ENCODE results near the gene TUT7.
"Not testable (repeated sequence)": the region's sequence is repeated elsewhere in the genome, so short reads cannot be mapped to it uniquely, and the experiment has no call there.

The TUT7 gene

DNA sequence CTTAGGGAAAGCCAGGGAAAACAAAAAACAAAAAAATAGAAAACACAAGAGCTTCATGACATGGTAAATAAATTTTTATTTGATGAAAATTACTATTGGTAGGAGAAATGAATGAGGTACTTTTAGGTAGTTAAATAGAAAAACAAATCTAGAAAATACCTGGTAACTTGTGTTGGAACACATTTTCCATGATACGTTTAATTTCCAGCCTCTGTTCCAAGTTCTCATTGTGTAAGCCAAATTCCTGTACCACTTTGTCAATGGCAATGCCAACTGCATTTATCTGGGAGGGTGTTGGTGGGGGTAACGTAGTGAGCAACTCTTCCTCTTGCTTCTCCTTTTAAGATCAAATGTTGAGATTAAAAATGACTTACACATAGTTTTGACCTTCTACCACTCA, 9.4 kb downstream of the TUT7 start:
- no peak for DNase-seq

DNA sequence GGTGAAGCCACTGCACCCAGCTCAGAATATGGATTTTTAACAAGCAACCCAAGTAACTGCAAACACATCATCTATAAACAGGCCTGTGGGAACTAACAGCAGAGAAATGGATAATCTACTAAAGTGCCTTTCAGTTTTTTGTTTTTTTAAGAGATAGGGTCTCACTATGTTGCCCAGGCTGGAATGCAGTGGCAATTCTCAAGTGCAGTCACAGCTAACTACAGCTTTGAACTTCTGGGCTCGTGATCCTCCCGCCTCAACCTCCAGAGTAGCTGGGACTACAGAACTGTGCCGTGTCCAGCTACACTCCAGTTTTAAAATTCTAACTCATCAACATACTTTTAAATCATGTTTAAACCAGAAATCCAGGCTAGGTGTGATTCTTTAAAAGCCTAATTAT, 11.9 kb downstream of the TUT7 start:
- DNase-seq: no peak

DNA sequence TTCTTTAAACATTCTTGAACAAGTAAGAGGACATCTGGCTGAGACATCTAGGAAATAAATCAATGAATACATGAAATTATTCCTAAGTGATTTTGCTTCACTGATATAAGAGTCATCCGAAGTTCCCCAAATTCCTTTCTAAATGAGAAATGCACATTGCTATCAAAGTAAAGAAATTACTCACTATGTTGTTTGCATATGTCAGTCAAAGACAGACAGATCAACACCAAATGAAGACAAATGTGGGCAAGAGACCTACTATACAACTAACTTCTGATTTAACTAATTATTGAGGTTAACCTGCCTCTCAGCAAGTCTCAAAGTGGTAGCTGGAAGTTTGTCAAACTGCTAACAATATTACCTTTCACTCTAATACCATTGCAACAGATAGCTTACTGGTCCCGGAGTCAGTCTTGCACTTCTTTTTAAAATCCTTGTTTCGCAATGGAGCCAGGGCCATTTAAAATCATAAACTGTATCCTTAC, 13.2 kb downstream of the TUT7 start:
- no peak for DNase-seq

DNA sequence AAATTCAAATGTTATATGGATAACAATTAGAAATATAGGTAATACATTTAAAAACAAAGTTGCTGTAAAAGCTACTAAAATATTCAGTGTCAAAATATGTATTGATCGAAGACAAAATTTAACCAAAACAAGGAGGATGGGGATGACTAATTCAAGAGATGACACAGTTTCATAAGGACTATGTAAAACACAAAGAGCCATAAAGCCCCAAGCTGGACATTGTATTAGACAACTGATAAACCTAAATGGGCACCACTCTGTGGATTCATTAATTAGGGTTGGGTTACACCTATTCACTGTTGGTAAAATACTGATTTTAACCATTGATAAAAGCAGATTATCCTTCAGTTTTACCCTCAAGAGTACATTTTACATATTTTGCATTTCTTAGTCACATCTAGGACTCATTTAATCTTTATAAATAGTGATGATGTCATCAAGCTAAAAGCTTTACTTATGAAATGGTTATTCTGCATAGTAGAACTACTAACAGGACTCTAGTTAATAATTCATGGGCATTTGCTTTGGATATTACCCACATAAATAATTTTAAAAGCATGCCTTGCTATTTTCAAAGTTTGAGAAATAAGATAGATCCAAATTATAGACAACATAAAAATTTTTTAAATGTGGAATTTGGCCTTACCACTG, 13.7 kb downstream of the TUT7 start:
- DNase-seq: no peak

DNA sequence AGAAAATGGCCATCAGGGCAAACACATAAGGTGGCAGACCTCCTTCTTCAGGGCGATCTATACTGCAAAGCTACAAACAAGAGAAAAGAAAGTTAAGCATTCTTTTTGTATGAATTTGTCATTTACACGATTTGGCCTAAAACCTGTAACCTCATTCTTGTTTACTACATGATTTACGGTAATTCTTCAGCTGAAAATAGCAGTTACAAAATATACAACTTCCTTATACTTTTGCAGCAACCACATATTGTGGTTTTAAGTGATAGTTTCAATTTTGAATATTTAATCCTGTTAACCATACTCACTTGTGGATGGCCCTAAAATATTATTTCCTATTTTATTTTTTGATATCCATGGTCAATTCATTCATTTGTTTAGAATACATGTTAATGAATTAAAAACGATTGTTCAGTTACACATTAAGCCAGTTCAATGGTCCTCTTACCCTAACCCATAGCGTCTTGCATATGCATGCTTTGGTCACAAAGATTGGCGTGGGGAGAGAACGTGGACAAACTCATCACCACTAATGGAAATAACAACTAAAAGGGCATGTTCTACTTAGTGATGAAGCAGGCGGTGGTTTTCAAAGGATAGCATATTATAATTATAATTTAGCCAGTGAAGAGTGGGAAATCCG, 16.6 kb downstream of the TUT7 start:
- no peak for DNase-seq

DNA sequence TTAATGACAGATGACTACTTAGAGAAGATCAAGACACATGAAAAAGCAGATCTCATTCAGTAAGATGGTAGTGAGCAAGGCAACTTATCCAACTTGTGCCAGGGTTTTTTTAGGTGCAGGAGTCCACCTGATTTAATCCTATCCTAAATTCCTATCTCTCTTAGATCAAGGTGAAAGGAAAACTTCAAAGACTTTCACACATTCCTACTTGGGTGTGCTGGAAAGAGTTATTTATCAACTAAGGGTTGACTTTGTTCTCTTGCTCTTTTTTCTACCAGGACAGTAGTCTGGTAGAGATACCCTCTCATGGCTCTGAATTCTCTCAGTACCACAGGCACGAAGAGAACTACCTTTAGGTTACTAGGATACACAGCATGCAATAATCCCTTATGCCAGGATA, 18.2 kb downstream of the TUT7 start:
- DNase-seq: no peak

DNA sequence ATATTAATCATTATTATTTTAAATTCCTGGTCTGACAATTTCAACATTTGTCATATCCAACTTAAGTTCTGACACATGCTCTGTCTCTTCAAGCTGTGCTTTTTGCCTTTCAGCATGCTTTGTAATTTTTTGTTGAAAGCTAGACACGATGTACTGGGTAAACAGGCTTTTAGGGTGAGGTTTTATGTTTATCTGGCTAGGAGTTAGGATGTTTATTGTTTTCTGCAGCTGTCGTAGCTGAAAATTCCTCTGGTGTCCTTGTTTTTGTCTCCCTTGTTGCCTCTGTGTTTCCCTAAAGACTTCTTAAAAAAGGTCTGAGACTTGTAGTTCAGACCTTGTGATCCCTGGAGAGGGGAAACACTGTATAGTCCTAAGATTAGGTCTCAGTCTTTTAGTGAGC, 20.6 kb downstream of the TUT7 start:
- DNase-seq: no peak

DNA sequence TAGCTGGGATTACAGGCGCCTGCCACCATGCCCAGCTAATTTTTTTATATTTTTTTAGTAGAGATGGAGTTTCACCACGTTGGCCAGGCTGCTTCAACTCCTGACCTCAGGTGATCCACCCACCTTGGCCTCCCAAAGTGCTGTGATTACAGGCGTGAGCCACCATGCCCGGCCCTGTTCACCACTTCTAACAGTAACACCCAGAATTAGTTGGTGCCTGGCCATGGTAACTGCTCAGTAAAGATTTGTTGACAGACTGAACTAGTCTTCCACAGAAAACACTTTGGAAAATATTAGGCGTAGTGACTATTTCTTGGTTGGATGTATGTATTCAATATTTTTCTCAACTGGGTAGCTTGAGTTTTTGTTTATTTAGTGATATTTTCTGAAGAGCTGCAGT, 24.0 kb downstream of the TUT7 start:
- DNase-seq: no peak

DNA sequence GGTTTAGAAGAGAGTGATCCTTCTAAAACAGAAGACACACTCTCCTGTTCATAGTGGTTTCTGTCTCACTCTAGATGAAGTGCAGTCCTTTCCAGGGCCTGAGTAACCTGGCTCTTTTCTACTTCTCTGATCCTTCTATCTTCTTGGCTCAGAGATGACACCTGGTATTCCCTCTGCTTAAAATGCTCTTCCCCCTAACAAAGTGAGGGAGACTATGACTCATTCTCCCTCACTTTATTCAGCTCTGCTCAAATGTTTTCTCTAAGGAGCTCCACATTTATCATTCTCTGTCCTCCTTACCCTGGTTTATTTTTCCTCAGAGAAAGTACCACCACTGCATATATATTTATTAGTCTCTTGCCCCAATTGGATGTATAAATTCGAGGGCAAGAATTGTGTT, 24.6 kb downstream of the TUT7 start:
- no peak for DNase-seq

DNA sequence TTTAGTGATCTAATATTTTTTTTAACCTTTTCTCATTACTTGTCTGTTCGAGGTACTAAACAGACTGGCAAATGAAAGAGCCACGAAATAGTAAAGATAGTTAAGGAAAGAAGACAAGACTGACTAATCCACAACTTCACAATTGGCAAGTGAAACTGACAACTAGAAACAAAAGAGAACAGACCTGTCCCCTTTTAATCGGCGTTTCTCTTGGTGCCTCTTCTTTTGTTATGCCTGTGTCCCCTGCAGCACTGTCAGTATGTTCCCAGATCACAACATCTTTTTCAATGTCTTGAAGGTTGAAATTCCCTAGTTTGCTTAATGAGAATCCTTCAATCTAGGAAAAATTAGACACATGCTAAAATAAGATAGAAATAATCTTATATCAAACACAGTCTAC, 26.1 kb downstream of the TUT7 start:
- DNase-seq: no peak

DNA sequence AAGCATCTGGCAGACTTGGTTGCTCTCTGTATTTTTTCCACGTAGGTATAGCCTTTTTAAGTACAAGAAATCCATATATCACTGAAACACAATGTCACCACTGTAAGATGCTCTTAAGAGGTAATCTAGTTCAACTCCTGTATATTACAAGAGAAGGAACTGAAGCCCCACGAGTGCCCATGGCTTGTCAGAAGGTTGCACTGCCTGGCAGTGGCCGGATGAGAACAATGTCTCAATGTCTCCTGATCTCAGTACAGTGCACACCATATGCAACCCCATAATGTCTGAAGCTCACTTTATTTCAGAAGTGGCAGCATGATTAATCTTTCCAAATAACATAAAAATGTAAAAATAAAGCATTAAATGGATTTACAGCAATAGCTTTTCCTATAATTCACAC, 27.7 kb downstream of the TUT7 start:
- no peak for DNase-seq

DNA sequence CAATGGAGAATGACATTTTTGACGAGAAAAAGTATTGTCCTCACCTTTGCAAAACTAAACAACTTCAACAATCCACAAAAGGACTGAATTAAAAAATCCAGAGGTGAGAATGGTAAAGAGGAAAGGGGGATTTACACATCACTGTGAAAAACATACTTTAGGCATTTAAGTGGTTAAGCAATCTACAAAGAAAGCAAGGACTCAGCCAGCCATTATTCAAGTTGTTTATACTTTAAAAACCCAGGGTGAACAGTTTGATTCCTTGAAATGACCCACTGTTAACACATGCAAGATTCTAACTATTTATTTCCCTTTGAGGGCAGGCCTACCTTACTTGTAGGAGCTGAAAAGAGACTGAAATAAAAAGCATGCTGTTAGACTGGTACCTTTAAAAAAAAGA, 29.3 kb downstream of the TUT7 start:
- no peak for DNase-seq

DNA sequence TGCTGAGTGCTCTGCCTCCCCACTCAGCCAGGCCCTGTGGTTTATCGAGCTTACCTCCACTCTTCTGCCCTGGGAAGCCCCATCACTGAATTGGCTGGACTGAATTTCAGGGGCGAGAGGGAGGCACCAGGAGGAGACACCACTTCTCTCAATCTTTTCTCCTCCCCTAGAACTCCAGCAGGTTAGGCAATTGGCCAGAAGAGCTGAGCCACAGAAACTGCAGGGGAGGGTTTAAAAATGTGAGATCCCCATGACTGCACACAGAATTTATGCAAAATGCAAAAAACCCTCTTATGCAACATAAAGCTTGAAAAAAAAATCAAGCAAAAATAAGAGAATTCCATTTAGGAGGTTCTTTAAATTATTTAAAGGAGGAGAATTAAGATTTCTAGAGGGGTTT, 29.9 kb downstream of the TUT7 start:
- DNase-seq: no peak

DNA sequence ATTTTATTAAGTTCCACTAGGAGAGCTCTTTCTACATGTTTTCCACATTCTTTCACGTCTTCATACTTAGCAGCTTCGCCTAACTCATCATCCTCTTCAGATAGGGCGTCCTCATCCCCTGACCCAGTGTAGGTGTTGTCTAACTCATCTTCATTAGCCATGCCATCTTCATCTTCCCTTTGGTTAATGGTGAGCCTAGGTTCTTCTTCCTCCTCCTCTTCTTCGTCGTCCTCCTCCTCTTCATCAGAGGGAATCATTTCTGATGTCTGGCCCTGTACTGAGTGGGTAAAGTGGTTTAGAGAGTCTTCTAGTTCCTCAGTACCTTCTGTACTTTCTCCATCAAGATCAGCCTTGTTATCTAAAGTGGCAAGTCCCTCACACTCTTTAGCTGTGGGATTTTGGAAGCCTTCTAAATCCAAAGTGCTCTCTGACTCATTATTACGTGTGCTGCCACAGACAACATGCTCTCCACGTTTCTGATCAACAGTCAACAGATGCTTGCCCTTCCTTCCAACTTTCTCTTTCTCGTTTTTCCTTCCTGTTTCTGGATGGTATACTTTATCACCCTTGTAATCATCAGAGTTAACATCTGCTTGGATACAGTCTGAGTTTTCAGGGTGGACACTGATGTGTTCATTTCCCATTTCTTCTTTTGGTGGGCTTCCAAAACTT, 31.1 kb downstream of the TUT7 start:
- no peak for DNase-seq

DNA sequence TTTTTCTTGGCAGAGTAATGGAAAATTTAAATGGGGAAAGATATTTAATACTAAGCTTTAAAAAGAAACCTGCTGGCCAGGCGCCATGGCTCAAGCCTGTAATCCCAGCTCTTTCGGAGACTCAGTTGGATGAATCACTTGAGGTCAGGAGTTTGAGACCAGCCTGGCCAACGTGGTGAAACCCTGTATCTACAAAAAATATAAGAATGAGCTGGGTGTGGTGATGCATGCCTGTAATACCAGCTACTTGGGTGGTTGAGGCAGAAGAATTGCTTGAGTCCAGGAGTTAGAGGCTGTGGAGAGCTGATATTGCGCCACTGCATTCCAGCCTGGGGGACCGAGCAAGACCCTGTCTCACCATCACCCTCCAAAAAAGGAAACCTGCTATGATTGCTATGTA, 32.8 kb downstream of the TUT7 start:
- DNase-seq: no peak

DNA sequence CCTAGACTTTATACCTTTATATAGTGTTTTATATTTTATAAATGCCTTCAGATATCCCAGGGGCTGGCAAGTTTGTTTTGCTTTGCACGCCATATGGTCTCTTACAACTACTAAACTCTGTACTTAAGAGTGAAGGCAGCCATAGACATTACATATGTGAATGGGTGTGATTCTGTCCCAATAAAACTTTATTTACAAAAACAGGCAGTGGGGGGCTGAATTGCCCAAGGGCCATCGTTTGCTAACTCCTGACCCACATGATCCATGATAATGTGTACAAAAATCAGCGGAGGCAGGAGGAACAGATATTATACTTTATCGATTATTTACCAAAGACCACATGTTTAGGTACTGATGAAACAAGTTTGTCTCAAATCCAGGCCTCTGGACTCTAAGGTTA, 36.0 kb downstream of the TUT7 start:
- DNase-seq: no peak

DNA sequence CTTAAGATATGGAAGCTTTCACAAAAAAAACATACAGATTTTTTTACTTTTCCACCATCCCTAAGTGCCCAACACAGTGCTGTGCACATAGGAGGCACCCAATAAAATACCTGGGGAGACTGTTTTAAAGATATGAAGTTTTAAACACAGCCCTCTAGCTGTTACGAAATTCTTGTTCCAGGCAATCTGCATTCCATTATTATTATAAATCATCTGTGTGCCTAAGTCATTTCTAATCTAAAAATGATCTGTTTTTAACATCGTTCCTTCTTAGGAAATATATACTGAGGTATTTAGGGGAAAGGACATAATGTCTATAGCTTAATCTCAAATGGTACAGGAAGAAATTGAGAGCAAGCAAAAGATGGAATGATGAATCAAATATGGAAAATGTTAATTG, 39.1 kb downstream of the TUT7 start:
- no peak for DNase-seq

DNA sequence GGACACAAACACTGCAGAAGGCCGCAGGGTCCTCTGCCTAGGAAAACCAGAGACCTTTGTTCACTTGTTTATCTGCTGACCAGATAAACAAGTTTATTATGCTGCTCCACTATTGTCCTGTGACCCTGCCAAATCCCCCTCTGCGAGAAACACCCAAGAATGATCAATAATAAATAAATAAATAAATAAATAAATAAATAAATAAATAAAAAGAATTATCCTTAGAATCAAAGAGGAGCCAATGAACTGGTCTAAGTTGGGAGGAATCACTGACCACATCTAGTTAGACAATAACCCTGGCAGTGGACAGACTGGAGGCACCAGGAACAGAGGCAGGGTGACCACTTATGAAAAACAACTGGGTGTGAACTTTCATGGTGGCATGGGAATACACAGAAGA, 41.3 kb downstream of the TUT7 start:
- DNase-seq: not testable (repeated sequence)

DNA sequence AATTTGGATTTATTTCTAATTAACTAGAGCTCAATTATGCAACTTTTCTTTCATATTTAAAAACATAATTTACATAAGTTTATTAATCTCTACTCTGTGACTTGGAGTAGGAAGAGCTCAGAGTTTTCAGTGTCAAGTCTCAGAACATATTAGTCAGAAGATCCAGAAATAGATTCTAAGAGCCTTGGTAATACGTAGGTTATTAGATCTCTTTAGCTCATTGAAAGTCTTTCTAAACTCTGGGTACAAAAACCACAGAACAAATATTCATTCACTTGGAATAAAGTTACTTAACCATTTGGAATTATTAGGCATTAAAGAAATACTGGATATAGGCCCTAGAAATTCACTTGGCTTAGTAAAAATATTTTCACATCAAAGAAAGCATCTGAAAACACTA, 45.5 kb downstream of the TUT7 start:
- DNase-seq: no peak

DNA sequence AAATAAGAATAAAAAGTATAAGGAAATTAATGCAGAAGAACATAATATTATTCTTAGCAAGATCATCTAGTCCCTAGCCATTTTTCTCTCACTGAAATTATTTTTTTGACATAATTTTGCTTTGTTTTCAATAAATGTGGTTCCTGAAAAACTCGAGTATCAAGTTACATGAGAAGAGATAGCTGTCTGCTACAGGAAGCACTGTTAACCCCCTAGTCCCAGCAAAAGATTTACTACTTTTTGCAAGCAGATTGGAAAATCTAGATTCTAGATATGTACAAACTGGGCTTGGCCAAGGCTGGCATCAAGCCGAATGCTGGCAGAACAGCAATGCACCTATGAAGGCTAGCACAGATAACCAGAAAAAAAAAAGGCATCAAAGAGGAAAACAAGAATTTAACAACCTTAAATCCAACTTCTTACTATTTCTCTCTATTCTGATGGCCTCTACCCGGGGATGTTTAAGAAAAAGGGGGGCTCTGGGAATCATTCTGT, 49.9 kb downstream of the TUT7 start:
- no peak for DNase-seq

DNA sequence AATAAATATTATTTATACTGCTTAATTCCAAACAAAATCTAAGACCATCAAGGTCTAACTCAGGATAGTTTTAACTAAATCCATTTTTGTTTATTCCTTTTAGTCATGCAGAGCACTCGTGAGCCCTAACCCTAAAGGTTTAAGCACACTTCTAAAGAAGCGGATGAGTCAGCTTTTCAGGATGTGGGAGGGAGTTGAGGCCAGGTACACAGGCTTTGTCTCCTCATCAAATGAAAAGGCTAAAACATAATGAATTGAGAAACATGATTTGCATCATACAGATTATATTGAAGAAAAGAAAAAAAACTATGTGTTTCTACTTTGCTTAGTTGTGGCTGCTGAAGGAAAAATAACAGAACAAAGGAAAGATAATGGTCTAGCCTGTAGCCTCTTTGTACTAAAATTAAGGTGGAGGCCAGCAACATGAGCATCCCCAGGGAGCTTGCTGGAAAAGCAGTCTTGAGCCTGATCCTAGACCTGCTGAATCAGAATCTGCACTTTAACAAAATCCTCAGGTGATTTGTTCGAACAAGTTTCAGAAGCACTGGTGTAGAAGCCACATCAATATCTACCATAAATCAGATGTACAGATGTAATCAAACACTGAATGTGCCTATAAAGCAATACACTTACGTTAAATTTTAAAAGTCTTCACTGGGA, 50.8 kb downstream of the TUT7 start:
- no peak for DNase-seq

DNA sequence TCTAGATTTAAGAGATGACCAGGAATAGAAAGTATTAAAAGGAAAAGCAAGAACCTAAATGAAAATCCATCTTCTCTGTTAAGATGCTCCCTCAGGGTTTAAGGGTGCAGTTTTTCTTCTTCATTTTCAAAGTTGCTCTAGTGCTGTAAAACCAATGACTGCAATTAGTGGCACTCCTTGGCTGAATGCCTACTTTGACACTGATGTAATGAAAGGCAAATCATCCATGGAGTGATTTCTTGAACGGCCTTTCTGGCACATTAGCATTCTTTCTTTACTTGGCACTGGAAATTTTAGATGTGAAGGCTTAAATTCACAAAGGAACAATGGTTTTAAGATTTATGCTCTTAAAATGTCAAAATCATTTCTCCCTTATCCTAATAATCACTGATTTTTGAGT, 52.5 kb downstream of the TUT7 start:
- no peak for DNase-seq

DNA sequence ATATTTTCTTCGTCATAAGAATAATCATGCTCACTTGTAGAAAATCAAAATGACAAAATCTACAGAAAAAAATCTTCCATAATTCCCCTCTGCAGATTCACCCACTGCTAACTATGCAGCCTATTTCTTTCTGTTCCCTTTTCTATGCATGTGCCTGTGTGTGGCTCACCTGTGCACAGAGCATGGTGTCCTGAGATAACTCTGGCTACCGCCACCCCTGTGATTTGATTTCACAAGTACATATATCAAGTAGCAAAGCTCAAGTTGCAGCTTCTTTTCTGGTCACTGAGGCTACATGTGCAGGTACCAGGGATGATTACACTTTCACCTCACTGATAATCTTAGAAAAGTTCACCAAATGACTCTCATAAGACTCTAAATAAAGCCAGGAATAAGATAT, 53.5 kb downstream of the TUT7 start:
- no peak for DNase-seq

DNA sequence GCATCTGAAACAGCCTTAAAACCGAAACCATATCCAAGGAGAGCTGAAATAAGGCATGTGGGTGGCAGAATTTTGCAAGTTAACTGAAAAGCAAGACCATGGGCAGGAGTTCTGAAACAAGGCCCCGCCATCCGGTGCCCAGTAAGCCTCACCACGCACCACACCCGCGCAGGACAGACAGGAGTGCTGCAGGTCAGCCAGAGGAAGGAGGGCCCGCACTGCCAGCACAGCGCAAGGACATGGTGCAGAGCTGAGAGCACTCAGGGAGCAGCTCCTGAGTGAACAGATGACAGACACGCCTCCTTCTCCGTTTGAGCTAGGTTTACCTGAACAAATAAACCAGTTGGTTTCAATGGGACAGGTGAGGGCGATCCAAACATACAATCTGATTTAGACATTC, 55.3 kb downstream of the TUT7 start:
- DNase-seq: no peak
